ENCODE results near the gene DYNC1LI2. TPM values are rescaled to one million over a fixed set of nuclear protein-coding genes. Genes with fewer than 3 reads are reported as not detected.

DYNC1LI2 gene
- polyA plus RNA-seq, 3 donors = 96.3 to 104 (median 97.4) TPM

Other genes starting within 250 kb of the DYNC1LI2 start
- gene TK2, start 201.5 kb downstream of the DYNC1LI2 start, polyA plus RNA-seq (ENCODE audit: insufficient read length in 3 of 3) = 10 to 100 TPM; 32.3 to 37.6 (median 35.8) TPM
- gene CKLF, start 199.0 kb downstream of the DYNC1LI2 start, polyA plus RNA-seq (ENCODE audit: insufficient read length in 3 of 3) = 10 to 100 TPM; 34.5 to 46.5 (median 46.4) TPM
- 1 to 10 TPM; 3.9 to 5.4 (median 4.8) TPM for gene CMTM1, start 185.2 kb downstream of the DYNC1LI2 start, polyA plus RNA-seq (ENCODE audit: insufficient read length in 3 of 3)
- gene CMTM2, start 172.1 kb downstream of the DYNC1LI2 start, polyA plus RNA-seq (ENCODE audit: insufficient read length in 3 of 3) = under 1 TPM; 0.28 to 0.96 (median 0.41) TPM
- 10 to 100 TPM; 58.7 to 64.0 (median 63.8) TPM for gene CMTM3, start 146.9 kb downstream of the DYNC1LI2 start, polyA plus RNA-seq (ENCODE audit: insufficient read length in 3 of 3)
- 10 to 100 TPM; 69.1 to 70.8 (median 69.4) TPM for gene CMTM4, start 54.9 kb downstream of the DYNC1LI2 start, polyA plus RNA-seq (ENCODE audit: insufficient read length in 3 of 3)
- under 1 TPM in 1 of 3 donors, not detected in 2; 0.16 TPM for gene TERB1, start 50.0 kb upstream of the DYNC1LI2 start, polyA plus RNA-seq (ENCODE audit: insufficient read length in 3 of 3)
- gene NAE1, start 79.4 kb upstream of the DYNC1LI2 start, polyA plus RNA-seq (ENCODE audit: insufficient read length in 3 of 3) = 10 to 100 TPM; 83.5 to 89.4 (median 84.9) TPM
- gene CA7, start 92.8 kb upstream of the DYNC1LI2 start, polyA plus RNA-seq (ENCODE audit: insufficient read length in 3 of 3) = under 1 TPM; 0.11 to 0.25 (median 0.24) TPM
- gene PDP2, start 128.9 kb upstream of the DYNC1LI2 start, polyA plus RNA-seq (ENCODE audit: insufficient read length in 3 of 3) = 10 to 100 TPM; 12.3 to 12.9 (median 12.7) TPM
- 100 to 1,000 TPM; 228 to 269 (median 251) TPM for gene CDH16, start 167.3 kb upstream of the DYNC1LI2 start, polyA plus RNA-seq (ENCODE audit: insufficient read length in 3 of 3)
- 1 to 10 TPM; 1.9 to 3.2 (median 2.1) TPM for gene RRAD, start 173.9 kb upstream of the DYNC1LI2 start, polyA plus RNA-seq (ENCODE audit: insufficient read length in 3 of 3)
- 10 to 100 TPM; 76.4 to 98.5 (median 95.7) TPM for gene CIAO2B, start 182.8 kb upstream of the DYNC1LI2 start, polyA plus RNA-seq (ENCODE audit: insufficient read length in 3 of 3)
- 10 to 100 TPM; 39.6 to 45.2 (median 39.7) TPM for gene CES2, start 183.9 kb upstream of the DYNC1LI2 start, polyA plus RNA-seq (ENCODE audit: insufficient read length in 3 of 3)
- 1 to 10 TPM; 1.3 to 3.1 (median 1.8) TPM for gene CES3, start 209.7 kb upstream of the DYNC1LI2 start, polyA plus RNA-seq (ENCODE audit: insufficient read length in 3 of 3)
- gene CES4A, start 237.0 kb upstream of the DYNC1LI2 start, polyA plus RNA-seq (ENCODE audit: insufficient read length in 3 of 3) = 1 to 10 TPM; 6.1 to 6.8 (median 6.7) TPM

Measured in right renal cortex interstitium (tissue), 3 donors.